HG02943 (cell line): ENCODE measurements around the gene ADCY7.

Experiments used
- ATAC-seq: cut with Tn5 transposase; IDR thresholded peaks from one replicate; pipeline ENCODE4 v1.9.1; 2021; ENCODE audit warnings: mild to moderate bottlenecking, low read depth, moderate library complexity; ENCODE audit not compliant: unreplicated experiment

ADCY7 gene

DNA sequence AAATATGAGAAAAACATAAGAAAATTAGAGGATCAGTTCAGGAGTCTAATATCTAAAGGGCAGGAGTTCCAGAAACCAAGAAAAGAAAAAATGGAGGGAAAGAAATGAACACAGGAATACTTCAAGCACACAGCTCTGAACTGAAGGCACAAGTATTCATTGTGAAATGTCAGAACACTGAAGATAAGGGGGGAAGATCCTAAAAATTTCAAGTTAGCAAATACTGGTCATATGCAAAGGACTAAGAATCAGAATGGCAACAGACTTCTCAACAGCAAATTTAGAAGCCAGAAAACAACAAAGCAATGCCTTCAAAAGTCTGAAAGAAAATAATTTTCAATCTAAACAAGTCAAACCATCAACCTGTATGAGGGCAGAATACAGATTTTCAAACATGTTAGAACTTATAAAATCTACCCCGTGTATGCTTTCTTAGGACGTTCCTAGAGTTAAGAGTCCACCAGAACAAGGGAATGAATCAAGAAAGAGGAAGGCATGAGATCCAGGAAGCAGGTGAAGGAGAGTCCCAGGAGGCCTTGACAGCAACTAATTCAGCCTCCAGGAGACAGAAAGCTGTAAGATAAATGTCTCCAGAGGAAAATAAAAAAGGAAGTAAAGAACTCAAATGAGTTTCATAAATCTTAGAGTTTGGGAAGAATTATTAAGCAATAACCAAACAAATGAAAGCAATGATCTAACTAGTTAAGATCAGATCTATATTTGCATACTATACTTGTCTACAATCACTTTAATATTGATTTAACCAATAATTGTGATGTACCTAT, 99.6 kb downstream of the ADCY7 start:
- no peak for ATAC-seq
